Fibroblast of skin of right biceps (primary cell): ENCODE results near the gene REELD1.
A peak's percentile ranks its signal among the peaks of the same experiment; 100 is the strongest.

ENCODE experiments used
- DNase-seq: peaks from one replicate; pipeline ENCODE4 v3.0.0-alpha.2; 2013

Gene REELD1

DNA sequence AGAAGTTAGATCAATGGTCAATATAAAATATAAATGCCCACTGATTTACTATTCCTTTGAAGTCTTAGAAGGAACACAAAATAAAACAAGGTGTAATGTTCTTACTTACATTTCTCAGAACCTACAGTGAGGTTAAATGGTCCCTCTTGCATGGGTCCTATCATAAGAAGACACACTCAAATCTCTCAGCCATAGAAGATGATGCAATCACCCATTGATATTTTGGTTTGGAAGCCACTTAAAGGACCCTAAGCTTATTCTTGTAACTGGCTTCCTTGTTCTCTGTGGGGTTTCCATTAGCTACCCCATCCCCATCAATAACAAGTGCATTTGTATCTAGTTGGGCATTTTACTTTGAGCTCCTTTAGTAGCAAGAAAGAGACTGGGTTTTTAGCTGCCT is 15.1 kb downstream of the REELD1 start:
- no peak for DNase-seq

- DNase-seq, result no peak
These were observed 17.9 kb downstream of the REELD1 start for GRCh38 chr4:146232131-146232722.

DNA sequence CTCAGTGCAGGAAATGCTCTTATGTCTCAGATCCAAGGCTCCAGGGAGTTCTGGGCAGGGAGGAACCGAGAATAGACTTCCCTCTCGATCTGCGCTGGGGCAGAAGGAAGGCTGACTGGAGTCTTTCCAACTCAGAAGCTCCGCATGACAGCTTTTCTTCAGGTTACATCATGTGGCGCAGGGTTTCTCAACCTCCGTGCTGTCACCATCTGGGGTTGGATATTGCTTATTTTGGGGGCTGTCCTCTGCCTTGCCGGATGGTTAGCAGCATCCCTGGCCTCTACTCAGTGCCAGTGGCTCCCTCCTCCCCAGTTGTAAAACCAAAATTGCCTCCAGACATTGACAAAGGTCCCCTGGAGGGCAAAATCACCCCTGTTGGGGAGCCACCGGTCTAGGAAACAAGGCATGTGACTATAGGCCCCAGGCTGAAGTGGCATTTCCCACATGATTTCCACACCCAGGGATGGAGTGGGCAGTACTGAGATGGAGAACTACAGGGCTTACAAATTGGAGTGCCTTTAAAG is 21.4 kb downstream of the REELD1 start:
- DNase-seq, result peak; percentile 35

DNA sequence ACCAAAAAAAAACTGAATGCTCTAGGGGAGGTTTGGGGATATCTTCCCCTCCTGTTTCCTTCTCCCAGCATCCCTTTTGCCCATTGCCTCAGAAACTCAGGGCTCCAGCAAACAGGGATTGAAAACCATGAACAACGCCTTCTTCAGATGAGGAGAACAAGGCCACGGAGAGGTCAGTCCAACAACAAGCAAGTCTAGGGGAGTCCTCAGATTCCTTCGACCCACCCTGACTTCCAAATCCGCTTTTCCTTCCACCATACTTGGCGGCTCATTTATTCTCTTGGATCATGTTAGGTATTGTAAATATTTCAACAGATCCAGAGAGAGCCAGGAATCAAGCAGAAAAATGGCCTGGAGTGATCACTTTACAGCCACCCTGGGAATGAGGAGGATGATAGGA is 21.9 kb downstream of the REELD1 start:
- DNase-seq, result no peak

DNA sequence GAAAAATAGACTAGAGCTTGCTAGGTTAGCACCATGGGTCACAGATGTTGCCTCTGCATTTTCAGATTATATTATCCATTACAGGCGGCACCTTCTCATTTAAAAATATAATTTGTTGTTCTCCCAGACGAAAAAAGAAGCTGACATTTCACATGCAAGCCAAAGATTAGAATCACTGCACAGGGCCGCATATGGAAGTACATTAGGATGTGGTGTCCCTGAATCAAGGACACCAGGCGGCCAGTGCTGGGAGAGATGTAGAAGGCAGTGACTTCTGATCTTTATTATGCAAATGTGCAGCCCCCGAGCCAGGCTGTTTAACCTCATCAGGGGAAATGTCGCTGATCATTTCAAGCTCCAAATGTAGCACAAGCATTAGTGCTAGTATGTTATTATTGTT is 22.8 kb downstream of the REELD1 start:
- no peak for DNase-seq

DNA sequence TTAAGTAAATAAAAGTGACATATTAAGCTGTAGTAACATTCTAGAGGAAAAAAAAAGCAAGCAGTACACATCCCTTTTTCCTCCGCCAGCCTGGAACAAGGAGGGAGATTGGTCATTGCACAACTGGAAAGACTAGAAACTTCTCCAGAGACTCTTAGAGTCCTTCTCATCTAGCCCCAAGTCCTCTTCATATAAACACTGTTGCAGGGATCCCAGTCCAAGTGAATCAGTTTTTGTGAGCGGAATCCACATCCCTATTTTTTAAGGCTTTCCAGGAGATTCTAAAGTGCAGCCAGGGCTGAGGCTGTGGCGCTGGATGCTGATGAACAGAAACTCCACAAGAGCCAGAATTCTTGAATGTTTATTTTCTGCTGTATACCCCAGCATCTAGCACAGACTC is 23.8 kb downstream of the REELD1 start:
- no peak for DNase-seq

- DNase-seq, result peak; percentile 62
These were observed 29.0 kb downstream of the REELD1 start for GRCh38 chr4:146243141-146243882.

DNA sequence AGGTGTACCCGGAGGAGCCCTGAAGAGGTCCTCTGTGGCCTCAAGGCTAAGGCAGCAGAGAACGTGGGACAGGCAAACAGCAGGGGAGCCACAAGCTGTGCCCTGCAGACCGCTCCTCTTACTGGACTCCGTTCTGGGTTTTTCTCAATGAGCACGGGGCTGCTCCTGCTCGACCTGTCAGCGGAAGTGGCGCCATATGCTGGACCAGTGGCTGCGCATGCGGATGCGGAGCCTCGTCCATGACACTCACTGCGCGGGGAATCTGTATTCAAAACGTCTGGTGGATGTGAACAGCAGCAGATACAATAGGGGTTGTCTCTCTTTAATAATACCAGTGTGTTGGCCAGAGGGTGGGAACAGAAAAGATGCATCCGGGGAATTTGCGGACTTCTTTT is 29.5 kb downstream of the REELD1 start:
- DNase-seq, result no peak

- DNase-seq, result no peak
These were observed 30.2 kb downstream of the REELD1 start for GRCh38 chr4:146244496-146244895.

DNA sequence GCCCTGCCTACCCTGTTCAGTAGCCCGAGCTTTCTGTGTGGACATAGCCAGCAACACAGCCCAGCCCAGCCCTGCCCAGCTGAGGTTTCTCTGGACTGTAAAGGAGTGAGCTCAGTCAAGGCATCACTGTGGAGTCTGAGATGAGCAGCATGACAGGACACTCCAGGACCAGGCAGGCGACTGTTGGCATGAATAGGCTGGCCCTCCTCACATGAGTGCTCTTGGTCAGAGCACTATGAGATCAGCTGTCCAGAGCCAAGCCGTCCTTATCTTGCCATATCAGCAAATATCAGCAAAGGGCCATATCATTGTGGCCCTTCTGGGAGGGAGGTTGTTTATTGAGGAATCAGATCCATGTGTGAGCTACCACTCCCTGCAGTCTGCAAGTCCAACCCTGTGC is 30.9 kb downstream of the REELD1 start:
- DNase-seq, result no peak

- DNase-seq, result peak; percentile 63
These were observed 31.5 kb downstream of the REELD1 start for GRCh38 chr4:146245850-146246249.

DNA sequence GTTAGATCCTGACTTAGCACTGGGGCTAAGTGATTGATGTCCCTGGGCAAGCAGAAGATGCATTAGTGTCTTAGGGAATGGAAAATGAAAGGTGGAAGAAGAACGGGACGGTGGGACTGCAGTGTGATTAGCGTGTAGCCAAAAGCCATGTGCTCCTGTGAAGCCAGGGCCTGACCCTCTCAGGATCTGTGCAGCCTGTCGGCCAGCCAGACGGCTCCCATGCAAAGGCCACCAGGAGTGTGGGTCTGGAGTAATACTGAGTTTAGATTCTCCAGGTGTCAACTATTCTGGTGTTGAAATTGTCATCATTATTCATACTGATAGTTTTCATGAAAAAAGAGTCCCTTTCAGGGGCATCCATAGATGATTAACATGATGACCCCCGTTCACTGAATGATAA is 32.0 kb downstream of the REELD1 start:
- no peak for DNase-seq

GRCh38 chr4:146247356-146247755 is 33.0 kb downstream of the REELD1 start:
- no peak for DNase-seq

DNA sequence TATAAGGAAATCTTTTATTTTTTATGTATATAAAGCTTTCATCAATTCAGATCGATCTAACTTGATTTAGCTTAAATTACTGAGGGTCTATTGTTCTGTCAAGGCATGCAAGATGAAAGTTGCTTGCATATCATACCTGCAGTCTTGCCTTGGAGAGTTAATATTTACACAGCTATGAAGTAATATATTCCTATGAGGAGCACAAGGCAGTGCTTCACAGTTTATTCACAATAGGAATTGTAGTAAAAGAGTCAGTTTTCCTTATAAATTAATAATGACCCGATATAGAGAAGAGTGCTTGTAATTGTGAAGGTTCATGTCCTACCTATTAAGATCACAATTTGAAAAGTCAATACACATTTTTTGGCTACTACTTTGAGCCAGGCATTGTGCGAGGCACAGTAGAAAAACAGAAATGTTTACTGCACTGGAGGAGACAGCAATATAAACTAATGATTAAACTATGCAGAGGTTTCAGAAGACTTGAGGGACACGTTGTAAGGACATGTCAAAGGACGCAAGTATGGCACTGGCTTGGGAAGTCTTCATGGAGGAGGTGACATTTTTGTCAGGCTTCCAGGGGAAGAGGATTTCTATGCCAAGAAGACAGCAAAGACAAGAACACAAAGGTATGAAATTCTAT is 38.8 kb downstream of the REELD1 start:
- no peak for DNase-seq

DNA sequence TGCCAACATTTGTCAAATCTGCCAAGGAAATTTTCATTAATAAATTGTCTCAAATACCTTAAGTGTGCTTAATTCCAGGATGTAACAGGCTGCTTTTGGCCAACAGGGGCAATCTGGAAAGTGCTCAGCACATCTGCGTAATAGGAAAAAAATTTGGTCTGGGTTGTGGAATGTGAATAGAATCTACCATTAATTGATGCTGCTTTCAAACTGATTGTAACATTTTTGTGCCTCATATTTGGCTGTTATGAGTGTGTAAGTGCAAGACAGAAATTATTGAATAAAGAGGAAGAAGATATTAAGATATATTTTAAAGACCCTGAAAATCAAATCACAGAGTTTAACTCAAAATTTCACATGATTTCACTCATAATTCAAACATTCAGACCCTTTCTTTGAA is 41.1 kb downstream of the REELD1 start:
- DNase-seq, result peak; percentile 85

DNA sequence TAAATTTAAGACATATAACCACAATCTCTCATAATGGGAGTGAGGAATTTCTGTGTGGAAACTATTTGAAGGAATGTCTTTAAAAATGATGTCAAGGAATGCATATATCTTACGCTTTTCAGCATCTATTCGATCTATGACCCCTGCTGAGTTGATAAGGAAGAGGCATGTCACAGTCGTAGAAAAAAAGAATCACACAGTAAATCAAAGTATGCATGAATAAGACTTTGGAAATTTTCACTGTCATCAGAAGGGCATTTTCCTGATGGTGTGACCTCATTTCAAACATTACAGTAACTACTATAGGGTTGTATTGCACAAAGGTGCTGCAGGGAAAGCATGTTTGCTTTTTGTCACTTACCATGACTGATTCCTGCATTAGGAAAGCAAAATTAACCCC is 41.5 kb downstream of the REELD1 start:
- peak; percentile 95 for DNase-seq

GRCh38 chr4:146256328-146256727 is 42.0 kb downstream of the REELD1 start:
- DNase-seq, result no peak

DNA sequence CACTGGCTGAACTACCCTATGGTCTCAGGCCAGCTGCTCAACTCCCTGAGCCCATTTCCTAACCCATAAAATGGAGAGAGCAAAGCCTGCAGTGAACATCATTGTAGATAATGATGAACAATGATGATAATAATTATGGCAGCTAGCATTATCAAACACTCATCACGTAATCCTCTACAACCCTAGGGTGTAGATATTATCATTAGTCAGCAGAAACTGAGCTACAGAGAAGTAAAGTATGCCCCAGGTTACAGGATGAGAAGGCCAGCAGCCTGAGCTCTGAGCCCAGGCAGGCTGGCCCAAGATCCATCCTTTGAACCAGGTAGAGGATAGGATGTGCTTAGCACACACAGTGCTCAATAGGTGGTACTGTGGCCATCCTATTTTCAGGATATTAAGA is 43.2 kb downstream of the REELD1 start:
- no peak for DNase-seq

- DNase-seq, result no peak
These were observed 46.2 kb downstream of the REELD1 start for GRCh38 chr4:146260521-146260920.

DNA sequence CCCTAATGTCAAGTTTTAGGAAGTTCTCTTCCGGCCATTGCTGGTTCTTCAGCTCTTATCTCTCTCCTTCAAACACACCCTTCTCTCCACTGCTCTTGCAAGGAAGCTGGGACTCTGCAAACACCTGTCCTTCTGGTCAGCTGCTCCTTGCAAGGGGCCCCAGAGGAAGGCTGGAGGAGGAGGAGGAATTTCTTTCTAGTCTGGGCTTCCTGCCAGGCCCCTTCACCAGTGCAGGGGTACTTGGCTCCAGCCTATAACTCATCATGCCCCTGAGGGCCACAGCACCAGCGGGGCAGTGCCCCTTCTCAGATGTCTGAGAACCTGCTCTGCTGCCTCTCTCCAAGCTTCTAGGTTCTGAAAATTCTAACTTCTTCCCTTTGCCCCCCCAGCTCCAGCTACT is 46.7 kb downstream of the REELD1 start:
- no peak for DNase-seq

GRCh38 chr4:146263793-146264192 is 49.5 kb downstream of the REELD1 start:
- DNase-seq, result no peak

- no peak for DNase-seq
These were observed 51.7 kb downstream of the REELD1 start for GRCh38 chr4:146265950-146266490.

GRCh38 chr4:146267826-146268225 is 53.5 kb downstream of the REELD1 start:
- no peak for DNase-seq

DNA sequence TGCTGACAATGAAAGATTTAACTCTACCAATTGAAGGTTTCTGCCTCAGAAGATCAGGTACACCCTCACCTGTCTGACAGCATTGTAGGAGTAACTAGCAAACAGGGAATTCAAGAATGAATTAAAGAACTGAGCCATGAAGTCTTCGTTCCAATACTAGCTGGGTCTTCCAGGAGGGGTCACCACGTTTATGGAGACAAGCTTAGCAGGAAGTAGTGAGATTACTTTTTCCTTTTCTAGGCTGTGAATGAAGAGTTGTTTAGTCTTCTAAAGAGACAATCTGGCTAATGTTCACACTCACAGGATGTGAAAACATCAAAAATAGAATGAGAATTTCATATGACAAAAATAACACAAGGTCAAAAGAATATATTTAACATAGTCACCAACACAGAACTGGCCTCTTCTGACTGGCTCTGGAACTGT is 54.9 kb downstream of the REELD1 start:
- DNase-seq, result no peak
